Adrenal gland (tissue), 5 donors: ENCODE measurements around the gene GALNT18.

Source experiments
- POLR2A ChIP-seq, 2 donors: fragments of 450-650 bp; IDR thresholded peaks; one replicate each; pipeline ENCODE4 v1.6.1; 2017; ENCODE audit warnings: antibody characterized with exemption in 2 of 2, mild to moderate bottlenecking in 2 of 2, moderate library complexity in 1 of 2
- TF ChIP-seq, protein P1 (sequence below), 6 experiments: fragments of 450-650 bp in 4 of 6; fragments of 200-600 bp in 2 of 6; sonication (generic) in 1 of 6; IDR thresholded peaks; 1 replicate in 5 of 6; 2 replicates in 1 of 6; pipeline versions ENCODE4 v1.5.1 to v1.8.0; 2016 to 2021; ENCODE audit warnings: antibody characterized with exemption in 6 of 6, mild to moderate bottlenecking in 2 of 6, moderate library complexity in 1 of 6
- donor health status: DM: no; HTN: no; CAD: no.

DNA sequence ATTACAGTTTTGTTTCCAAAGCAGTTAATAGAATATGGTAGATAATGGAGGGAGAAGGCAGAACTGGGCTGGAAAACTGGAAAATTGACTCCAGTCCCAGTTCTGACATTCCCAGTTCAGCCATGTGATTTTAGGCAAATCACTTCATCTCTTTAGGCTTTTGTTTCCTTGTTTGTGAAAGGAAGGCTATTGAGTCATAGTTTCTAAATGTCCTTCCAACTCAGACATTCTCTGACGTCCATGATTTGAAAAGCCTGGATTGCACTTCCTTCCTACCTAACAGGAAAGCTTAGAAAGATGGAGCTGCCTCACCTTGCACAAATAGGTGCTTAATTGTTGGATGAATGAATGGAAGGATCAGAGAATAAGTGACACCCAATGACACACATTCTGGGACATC is 19.8 kb upstream of the GALNT18 start:
- no peak for TF ChIP-seq POLR2A (IDR thresholded peaks at IDR 0.05)
- TF ChIP-seq, protein P1, sequence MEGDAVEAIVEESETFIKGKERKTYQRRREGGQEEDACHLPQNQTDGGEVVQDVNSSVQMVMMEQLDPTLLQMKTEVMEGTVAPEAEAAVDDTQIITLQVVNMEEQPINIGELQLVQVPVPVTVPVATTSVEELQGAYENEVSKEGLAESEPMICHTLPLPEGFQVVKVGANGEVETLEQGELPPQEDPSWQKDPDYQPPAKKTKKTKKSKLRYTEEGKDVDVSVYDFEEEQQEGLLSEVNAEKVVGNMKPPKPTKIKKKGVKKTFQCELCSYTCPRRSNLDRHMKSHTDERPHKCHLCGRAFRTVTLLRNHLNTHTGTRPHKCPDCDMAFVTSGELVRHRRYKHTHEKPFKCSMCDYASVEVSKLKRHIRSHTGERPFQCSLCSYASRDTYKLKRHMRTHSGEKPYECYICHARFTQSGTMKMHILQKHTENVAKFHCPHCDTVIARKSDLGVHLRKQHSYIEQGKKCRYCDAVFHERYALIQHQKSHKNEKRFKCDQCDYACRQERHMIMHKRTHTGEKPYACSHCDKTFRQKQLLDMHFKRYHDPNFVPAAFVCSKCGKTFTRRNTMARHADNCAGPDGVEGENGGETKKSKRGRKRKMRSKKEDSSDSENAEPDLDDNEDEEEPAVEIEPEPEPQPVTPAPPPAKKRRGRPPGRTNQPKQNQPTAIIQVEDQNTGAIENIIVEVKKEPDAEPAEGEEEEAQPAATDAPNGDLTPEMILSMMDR (IDR thresholded peaks at IDR 0.05) = no peak
